Midbrain (tissue), 1 donor: ENCODE data around the gene BRME1.

Experiments used
- DNase-seq: peaks from one replicate; lab custom pipeline; 2025; lab: John Stamatoyannopoulos, UW

The BRME1 gene

GRCh38 chr19:13887018-13887436 lies 18.9 kb downstream of the BRME1 start:
- DNase-seq: no peak

- DNase-seq: no peak
These were observed 20.0 kb downstream of the BRME1 start for GRCh38 chr19:13885826-13886365.

DNA sequence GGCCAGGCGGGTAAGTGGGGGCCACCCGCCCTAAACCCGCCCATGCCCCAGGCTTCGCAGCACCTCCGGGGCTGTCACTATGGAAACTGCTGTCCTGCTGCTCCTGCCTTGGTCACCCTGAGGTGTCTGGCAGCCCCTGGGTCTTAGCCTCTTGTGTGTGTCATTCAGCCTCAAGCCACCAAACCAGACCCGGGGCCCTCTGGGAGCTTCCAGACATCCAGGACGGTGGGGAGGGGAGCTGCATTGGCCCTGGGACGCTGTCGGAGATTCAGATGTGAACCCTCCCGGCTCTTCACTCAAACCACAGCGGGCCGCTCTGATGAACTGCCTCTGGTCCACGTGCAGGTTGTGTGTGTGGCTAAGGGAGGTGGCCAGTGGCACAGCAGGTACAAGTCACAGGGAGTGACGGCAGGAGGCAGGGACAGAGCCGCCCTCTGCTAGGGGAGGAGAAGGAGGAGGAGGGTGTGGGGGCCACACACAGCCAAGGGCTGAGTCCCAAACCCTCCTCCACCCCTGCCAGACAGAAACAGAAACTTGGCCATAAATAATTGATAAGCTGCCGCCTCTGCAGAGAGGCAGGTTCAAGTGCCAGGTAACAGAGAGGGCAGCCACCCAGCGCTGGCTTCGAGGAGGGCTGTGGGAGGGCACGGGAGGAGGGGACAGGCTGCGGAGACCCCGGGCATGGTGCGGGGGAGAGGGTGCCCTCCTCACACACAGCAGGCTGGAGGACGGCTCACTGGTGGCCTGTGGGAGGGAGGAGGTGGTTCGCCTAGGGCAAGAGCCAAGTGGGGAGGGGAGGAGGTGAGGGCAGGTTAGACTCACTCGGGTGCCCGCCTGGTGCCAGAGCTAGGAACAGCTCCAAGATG lies 21.0 kb downstream of the BRME1 start:
- no peak for DNase-seq

GRCh38 chr19:13883516-13884064 lies 22.3 kb downstream of the BRME1 start:
- no peak for DNase-seq

DNA sequence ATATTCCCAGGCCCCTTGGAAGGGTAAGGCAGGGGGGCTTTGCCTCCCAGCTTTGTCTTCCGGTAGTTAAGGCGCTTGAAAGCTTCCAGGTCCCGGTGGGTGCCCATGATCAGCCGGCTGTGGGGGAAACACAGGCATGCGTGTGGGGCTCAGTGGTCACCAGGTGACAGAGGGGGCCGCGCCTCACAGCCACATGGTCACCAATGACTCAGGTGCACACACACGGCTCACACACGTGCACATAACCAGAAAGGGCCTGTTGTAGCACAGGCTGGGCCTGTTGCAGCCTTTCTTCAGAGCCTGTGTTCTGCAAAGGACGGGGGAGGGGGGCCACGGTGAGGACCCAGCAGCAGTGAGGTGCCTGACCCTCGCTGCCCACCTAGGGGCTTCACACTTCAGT lies 23.1 kb downstream of the BRME1 start:
- no peak for DNase-seq

DNA sequence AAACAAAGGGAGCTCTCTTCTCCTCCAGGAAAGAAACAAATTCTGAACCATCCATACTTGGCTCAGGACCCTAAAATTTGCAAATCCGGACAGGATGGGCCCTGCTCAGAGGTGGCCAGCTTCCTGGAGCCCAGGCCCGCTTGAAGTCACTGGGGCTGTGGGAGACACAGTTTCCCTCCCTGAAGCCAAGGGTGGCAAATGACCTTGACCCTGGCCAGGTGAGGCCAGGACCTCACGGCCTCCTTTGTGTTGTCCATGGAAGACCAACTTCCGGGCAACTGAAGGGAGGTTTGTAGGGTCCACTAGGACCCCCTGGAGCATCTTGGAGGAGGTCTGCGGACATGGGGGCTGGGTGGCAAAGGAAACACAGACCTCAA lies 23.5 kb downstream of the BRME1 start:
- DNase-seq: no peak

- no peak for DNase-seq
These were observed 24.1 kb downstream of the BRME1 start for GRCh38 chr19:13881692-13882418.

DNA sequence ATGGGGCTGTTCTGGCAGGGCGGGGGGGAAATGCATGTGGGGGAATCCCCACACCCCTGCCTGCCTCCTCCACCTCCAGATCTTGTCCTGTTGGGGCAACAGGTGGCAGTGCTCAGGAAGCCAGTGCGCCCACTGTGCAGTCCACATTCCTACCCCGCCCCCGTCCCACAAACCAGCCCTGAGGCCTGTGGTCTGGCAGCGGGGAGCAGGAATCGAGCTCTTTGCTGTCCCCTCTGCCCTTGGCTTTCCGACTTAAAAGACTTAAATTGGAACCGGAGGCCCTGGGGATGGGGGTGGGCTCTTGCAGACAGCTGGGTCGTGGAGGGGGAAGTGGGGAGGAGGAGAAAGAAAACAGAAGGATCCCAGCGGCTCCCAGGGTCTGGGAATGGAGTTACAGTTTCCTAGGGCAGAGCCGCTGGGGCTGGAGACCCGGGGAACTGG lies 24.6 kb downstream of the BRME1 start:
- DNase-seq: no peak

DNA sequence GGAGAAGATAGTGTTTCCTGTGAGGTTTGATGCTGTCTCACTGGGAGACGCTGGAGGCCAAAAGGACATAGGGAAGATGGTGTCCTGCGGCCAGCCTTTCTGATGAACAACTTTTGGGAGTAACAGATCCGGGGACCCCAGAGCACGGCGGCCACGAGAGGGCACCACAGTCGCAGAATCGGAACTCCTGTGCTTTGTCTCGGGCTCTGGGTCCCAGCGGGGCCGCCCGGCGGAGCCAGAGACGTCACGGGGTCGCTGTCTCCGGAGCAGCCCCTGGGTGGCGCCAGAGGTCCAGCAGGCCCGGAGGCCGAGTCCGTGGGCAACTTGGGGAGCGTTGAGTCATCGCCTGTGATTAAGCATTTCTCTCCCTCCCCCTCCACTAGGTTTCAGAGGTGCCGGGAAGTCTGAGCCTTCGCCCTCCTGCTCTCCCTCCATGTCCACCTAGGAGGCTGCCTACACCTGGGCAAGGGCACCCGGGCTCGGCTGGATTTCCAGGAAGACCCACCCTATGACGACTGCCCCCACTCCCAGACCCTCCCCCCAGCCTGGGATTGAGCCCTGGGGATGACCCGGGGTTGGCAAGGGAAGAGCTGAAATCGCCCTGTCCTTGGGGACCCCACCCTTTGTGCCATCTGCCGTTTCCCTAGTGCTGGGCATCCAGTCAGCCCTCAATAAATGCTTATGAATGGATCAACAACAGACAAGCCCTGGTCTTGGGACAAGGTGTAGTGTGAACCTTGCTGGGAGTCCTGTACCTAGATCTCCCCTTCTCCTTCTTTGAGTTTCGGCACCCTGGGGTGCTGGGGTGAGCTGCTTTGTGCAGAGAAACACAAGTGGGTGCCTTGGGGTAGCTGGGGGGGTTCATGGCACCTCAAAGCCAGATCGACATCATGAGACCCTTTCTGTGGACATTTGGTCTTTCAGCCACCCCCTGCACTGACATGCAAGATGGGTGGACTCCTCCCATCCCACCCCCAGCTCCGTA lies 25.6 kb downstream of the BRME1 start:
- peak; percentile 93 for DNase-seq

GRCh38 chr19:13877303-13877702 lies 28.6 kb downstream of the BRME1 start:
- no peak for DNase-seq

GRCh38 chr19:13876834-13877233 lies 29.1 kb downstream of the BRME1 start, which contains the start of gene NANOS3:
Gene NANOS3 (plus strand): TSS chr19:13877134. CDS start chr19:13877249, 115 bp downstream.
- no peak for DNase-seq

- DNase-seq: no peak
These were observed 30.1 kb downstream of the BRME1 start for GRCh38 chr19:13875824-13876223.

DNA sequence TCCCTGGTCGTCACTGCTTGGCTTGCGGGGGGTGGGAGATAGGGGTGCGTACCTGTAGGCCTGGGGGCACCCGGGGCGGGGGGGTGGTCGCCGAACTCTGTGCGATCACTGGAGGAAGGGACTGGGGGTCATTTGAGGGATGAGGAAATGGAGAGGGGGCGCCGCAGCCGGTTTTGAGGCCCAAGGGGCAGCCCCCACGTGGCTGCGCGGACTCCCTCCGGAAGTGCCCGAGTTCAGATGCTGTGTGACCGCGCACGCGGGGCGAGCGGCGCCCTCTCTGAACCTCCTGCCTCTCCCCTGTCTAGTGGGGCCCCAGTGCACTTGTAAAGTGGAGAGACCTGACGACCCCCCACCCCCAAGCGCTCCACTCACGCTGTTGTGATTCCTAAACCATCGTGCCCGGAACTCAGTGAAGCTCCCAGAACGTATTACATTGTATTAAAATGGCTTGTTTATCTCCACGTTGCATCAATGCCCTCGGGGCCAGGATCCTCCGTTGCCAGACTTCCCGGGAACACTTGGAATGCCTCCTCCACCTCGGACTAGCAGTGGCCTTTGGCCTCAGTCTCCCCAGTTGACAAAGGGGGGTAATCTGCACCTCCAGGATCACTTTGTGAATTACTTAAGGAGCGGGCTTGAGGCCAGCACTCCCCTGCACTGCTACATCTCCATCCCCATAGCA lies 31.9 kb downstream of the BRME1 start:
- no peak for DNase-seq

- DNase-seq: no peak
These were observed 33.1 kb downstream of the BRME1 start for GRCh38 chr19:13872695-13873389.

GRCh38 chr19:13872339-13872694 lies 33.6 kb downstream of the BRME1 start:
- no peak for DNase-seq

DNA sequence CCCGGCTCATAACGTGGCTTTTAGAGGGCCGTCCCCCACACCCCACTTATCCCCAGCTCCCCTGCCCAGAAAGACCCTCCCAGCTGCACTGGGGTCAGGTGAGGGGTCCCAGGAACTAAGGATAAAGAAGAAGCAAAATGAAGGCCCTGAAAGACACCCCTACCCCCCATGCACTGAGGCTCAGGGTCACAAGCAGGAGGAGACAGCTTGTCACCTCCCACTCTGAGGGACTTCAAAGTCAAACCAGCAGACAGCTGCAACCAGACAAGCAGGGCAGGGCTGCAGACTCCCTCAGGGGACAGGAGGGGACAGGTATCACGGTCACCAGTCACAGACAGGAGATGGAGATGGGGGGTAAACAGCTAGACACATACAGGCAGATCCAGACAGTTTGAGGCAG lies 35.0 kb downstream of the BRME1 start:
- DNase-seq: no peak

DNA sequence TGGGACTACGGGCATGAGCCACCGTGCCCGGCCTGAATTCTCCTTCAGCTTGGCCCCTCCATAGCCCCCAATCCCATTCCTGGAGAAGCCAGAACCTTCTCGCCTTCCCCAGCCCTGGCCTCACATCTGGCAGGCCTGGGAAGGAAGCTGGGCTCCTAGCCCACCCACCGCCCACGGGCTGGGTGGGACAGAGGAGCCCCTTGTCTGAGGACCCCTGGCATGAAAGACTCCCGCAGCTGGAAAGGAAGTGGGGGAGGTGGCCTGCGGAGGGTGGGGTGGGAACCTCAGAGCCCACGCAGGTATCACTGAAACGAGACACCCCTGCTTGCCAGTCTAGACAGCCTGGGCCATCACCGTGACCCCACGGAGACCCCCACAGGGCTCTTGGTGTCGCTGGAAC lies 36.6 kb downstream of the BRME1 start:
- no peak for DNase-seq

DNA sequence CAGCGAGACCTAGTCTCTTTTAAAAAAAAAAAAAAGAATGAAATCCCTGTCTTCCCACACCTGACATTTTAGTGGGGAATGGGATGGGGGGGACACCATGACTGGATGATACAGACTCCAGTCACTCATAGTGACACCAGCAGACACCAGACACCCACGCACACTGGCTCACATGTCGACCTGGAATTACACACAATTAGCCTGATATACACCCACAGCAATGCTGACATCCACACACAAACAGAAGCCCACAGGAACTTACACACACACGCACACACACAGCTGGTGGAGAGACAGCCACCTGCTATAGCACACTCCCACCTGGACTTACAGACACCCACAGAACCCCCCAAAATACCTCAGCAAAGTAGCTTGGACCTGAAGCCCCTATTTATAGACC lies 37.3 kb downstream of the BRME1 start:
- no peak for DNase-seq

GRCh38 chr19:13866463-13867046 lies 39.4 kb downstream of the BRME1 start:
- DNase-seq: peak; percentile 26
